ENCODE data around the gene CD300LD.

The CD300LD gene

GRCh38 chr17:74606050-74606449 is 14.0 kb upstream of the CD300LD start:
- no peaks in the 10 kb centered on the region for H3K36me3 ChIP-seq (replicated peaks; ENCODE audit: insufficient read depth, low read length)
- H3K4me3 ChIP-seq (ENCODE audit: low read length): no peak overlapping the region
- no peaks in the 10 kb centered on the region for H3K79me2 ChIP-seq (ENCODE audit: low read length)
- DNase-seq: no peak
- TF ChIP-seq CTCF (IDR thresholded peaks at IDR 0.05; ENCODE audit: low read length) (no peak), EZH2 (optimal IDR thresholded peaks at IDR 0.05; ENCODE audit: low read depth, low read length) (no peak), EZH2phosphoT487 (IDR thresholded peaks at IDR 0.05; ENCODE audit: low read length) (no peak)
- no peak overlapping the region for H3K4me2 ChIP-seq (ENCODE audit: low read depth, low read length)
- H3F3A ChIP-seq (ENCODE audit: insufficient read depth, low read length): no peaks in the 10 kb centered on the region
- no peaks in the 10 kb centered on the region for H3K9me3 ChIP-seq (replicated peaks; ENCODE audit: insufficient read depth, low read length)
- no peaks in the 10 kb centered on the region for H4K20me1 ChIP-seq (ENCODE audit: insufficient read depth, low read length)
- H2AFZ ChIP-seq (ENCODE audit: low read length): no peak overlapping the region
- H3K4me1 ChIP-seq (ENCODE audit: low read length): no peaks in the 10 kb centered on the region
- no peaks in the 10 kb centered on the region for H3K9me2 ChIP-seq (replicated peaks; ENCODE audit: insufficient read depth, low read length)
- H3K27ac ChIP-seq (ENCODE audit: low read length): no peak overlapping the region
- peaks cover 95% of the 10 kb centered on the region for H3K27me3 ChIP-seq (replicated peaks; ENCODE audit: insufficient read depth, low read length)
- no peak overlapping the region for H3K9ac ChIP-seq (ENCODE audit: low read length)

DNA sequence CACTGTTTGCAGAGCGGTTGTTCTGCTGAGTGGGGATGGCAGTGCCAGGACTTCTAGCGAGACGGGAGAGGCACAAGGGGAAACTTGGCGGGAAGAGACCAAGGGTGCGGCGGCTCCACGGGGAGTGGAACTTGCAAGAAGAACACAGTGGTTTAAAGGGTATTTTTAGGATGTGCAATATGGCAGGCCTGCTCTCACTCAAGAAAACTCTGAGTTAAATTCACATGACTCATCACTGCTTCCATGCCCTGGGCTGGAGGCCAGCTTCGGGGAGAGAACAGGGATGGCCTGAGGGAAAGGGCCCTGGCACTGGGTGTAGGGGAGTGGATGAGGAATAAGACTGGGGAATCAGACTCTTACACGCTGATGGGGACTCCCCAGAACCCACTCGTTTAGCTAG is 13.3 kb upstream of the CD300LD start:
- Histone ChIP-seq H3K27ac (ENCODE audit: low read length) (no peak overlapping the region), H3K4me1 (ENCODE audit: low read length) (no peaks in the 10 kb centered on the region), H3K4me2 (ENCODE audit: low read depth, low read length) (no peak overlapping the region), H3K79me2 (ENCODE audit: low read length) (no peaks in the 10 kb centered on the region), H3K9ac (ENCODE audit: low read length) (no peak overlapping the region), H4K20me1 (ENCODE audit: insufficient read depth, low read length) (no peaks in the 10 kb centered on the region), H3K4me3 (ENCODE audit: low read length) (no peak overlapping the region), H3K27me3 (replicated peaks; ENCODE audit: insufficient read depth, low read length) (peaks cover 95% of the 10 kb centered on the region), H3K36me3 (replicated peaks; ENCODE audit: insufficient read depth, low read length) (no peaks in the 10 kb centered on the region), H3F3A (ENCODE audit: insufficient read depth, low read length) (no peaks in the 10 kb centered on the region), H3K9me3 (replicated peaks; ENCODE audit: insufficient read depth, low read length) (no peaks in the 10 kb centered on the region), H2AFZ (ENCODE audit: low read length) (no peak overlapping the region), H3K9me2 (replicated peaks; ENCODE audit: insufficient read depth, low read length) (no peaks in the 10 kb centered on the region)
- no peak for DNase-seq
- TF ChIP-seq CTCF (IDR thresholded peaks at IDR 0.05; ENCODE audit: low read length): no peak
- no peak for TF ChIP-seq EZH2phosphoT487 (IDR thresholded peaks at IDR 0.05; ENCODE audit: low read length)
- TF ChIP-seq EZH2 (optimal IDR thresholded peaks at IDR 0.05; ENCODE audit: low read depth, low read length): no peak

- Histone ChIP-seq H4K20me1 (ENCODE audit: insufficient read depth, low read length) (no peaks in the 10 kb centered on the region), H3K36me3 (replicated peaks; ENCODE audit: insufficient read depth, low read length) (no peaks in the 10 kb centered on the region), H3K4me2 (ENCODE audit: low read depth, low read length) (no peak overlapping the region), H3K79me2 (ENCODE audit: low read length) (no peaks in the 10 kb centered on the region), H3K9ac (ENCODE audit: low read length) (no peak overlapping the region), H3F3A (ENCODE audit: insufficient read depth, low read length) (no peaks in the 10 kb centered on the region), H3K9me3 (replicated peaks; ENCODE audit: insufficient read depth, low read length) (no peaks in the 10 kb centered on the region), H3K27me3 (replicated peaks; ENCODE audit: insufficient read depth, low read length) (peaks cover 93% of the 10 kb centered on the region), H3K4me1 (ENCODE audit: low read length) (no peaks in the 10 kb centered on the region), H3K9me2 (replicated peaks; ENCODE audit: insufficient read depth, low read length) (no peaks in the 10 kb centered on the region), H2AFZ (ENCODE audit: low read length) (no peak overlapping the region), H3K27ac (ENCODE audit: low read length) (no peak overlapping the region), H3K4me3 (ENCODE audit: low read length) (no peak overlapping the region)
- no peak for DNase-seq
- TF ChIP-seq EZH2phosphoT487 (IDR thresholded peaks at IDR 0.05; ENCODE audit: low read length) (no peak), EZH2 (optimal IDR thresholded peaks at IDR 0.05; ENCODE audit: low read depth, low read length) (no peak), CTCF (IDR thresholded peaks at IDR 0.05; ENCODE audit: low read length) (no peak)
Measured at GRCh38 chr17:74604761-74605160, 12.7 kb upstream of the CD300LD start.

Data from MM.1S (cell line).